Vagina (tissue), 2 donors: ENCODE measurements around the gene TJP2. TPM values are rescaled to one million over a fixed set of nuclear protein-coding genes. Genes with fewer than 3 reads are reported as not detected.

ENCODE experiments used
- DNase-seq, 2 donors: peaks; one replicate each; pipeline ENCODE4 v3.0.0-alpha.2; 2017; ENCODE audit errors: extremely low spot score in 2 of 2
- H3K27ac ChIP-seq: fragments of 200-600 bp; sonication (generic); one replicate; pipeline ENCODE4 v1.5.1; 2019
- H3K27me3 ChIP-seq: fragments of 200-600 bp; sonication (generic); one replicate; pipeline ENCODE4 v1.5.1; 2019
- H3K36me3 ChIP-seq, 2 donors: fragments of 200-600 bp; sonication (generic); one replicate each; pipeline ENCODE4 v1.5.1; 2017 to 2019
- H3K4me1 ChIP-seq: fragments of 200-600 bp; sonication (generic); one replicate; pipeline ENCODE4 v1.5.1; 2019
- H3K4me3 ChIP-seq, 2 donors: fragments of 200-600 bp; sonication (generic); 1 replicate in 1 of 2; 2 replicates in 1 of 2; pipeline ENCODE4 v1.5.1; 2016 to 2019
- H3K9me3 ChIP-seq: fragments of 200-600 bp; sonication (generic); one replicate; pipeline ENCODE4 v1.5.1; 2019
- CTCF ChIP-seq, 3 experiments: fragments of 450-650 bp in 2 of 3; fragments of 200-600 bp in 1 of 3; sonication (generic) in 1 of 3; IDR thresholded peaks; one replicate each; pipeline ENCODE4 v1.5.1; 2017 to 2019; ENCODE audit warnings: antibody characterized with exemption in 3 of 3, mild to moderate bottlenecking in 2 of 3, moderate library complexity in 2 of 3
- POLR2A ChIP-seq, 2 donors: fragments of 450-650 bp; IDR thresholded peaks; one replicate each; pipeline ENCODE4 v1.6.1; 2017; ENCODE audit warnings: antibody characterized with exemption in 2 of 2, mild to moderate bottlenecking in 2 of 2, moderate library complexity in 2 of 2
- POLR2AphosphoS5 ChIP-seq, 2 donors: sonication (generic); formaldehyde crosslinking; IDR thresholded peaks; one replicate each; pipeline ENCODE4 v1.9.0; 2017; ENCODE audit warnings: antibody characterized with exemption in 2 of 2, mild to moderate bottlenecking in 2 of 2, low read depth in 1 of 2; ENCODE audit not compliant: insufficient read depth in 1 of 2
- intact Hi-C: fragments of 100-400 bp; cut with DNase I; formaldehyde crosslinking; loops from one replicate; pipeline ENCODE4 v1.15.1; 2023
- total RNA-seq: library from RNA; depleted of rRNA; stranded (reverse); fragments of >200 nt; gene quantifications from one replicate; pipeline ENCODE4 v1.2.3, GENCODE V29; 2016

The TJP2 gene
- total RNA-seq, 1 donor from 2014 or later = 68.3 TPM

GRCh38 chr9:69317894-69318293, 143.8 kb downstream of the TJP2 start:
- H3K27ac ChIP-seq = no peak overlapping the region
- H3K27me3 ChIP-seq = no peaks in the 10 kb centered on the region
- intact Hi-C loops = no loop called here
- TF ChIP-seq POLR2AphosphoS5 (IDR thresholded peaks at IDR 0.05; ENCODE audit: insufficient read depth in 1 of 2, low read depth in 1 of 2) = no peak
- no peak for TF ChIP-seq POLR2A (IDR thresholded peaks at IDR 0.05)
- no peak for TF ChIP-seq CTCF (IDR thresholded peaks at IDR 0.05)
- no peak for DNase-seq
- H3K9me3 ChIP-seq = no peaks in the 10 kb centered on the region
- H3K36me3 ChIP-seq = no peaks in the 10 kb centered on the region
- no peaks in the 10 kb centered on the region for H3K4me1 ChIP-seq
- H3K4me3 ChIP-seq = no peak overlapping the region

- H3K36me3 ChIP-seq = no peaks in the 10 kb centered on the region
- H3K9me3 ChIP-seq = no peaks in the 10 kb centered on the region
- H3K27ac ChIP-seq = no peak overlapping the region
- H3K4me3 ChIP-seq = no peak overlapping the region
- no peak for DNase-seq
- H3K27me3 ChIP-seq = no peaks in the 10 kb centered on the region
- no peak for TF ChIP-seq POLR2AphosphoS5 (IDR thresholded peaks at IDR 0.05; ENCODE audit: insufficient read depth in 1 of 2, low read depth in 1 of 2)
- TF ChIP-seq CTCF (IDR thresholded peaks at IDR 0.05) = no peak
- TF ChIP-seq POLR2A (IDR thresholded peaks at IDR 0.05) = no peak
- no peaks in the 10 kb centered on the region for H3K4me1 ChIP-seq
- intact Hi-C loops = no loop called here
Measured at GRCh38 chr9:69319324-69320025, 145.4 kb downstream of the TJP2 start.

GRCh38 chr9:69322256-69322655, 148.2 kb downstream of the TJP2 start:
- H3K9me3 ChIP-seq = no peaks in the 10 kb centered on the region
- intact Hi-C loops = no loop called here
- no peaks in the 10 kb centered on the region for H3K36me3 ChIP-seq
- no peaks in the 10 kb centered on the region for H3K27me3 ChIP-seq
- H3K4me1 ChIP-seq = peaks cover 9% of the 10 kb centered on the region
- DNase-seq = no peak
- no peak overlapping the region for H3K27ac ChIP-seq
- H3K4me3 ChIP-seq = no peak overlapping the region
- TF ChIP-seq CTCF (IDR thresholded peaks at IDR 0.05) (no peak), POLR2A (IDR thresholded peaks at IDR 0.05) (no peak), POLR2AphosphoS5 (IDR thresholded peaks at IDR 0.05; ENCODE audit: insufficient read depth in 1 of 2, low read depth in 1 of 2) (no peak)

GRCh38 chr9:69323861-69324260, 149.8 kb downstream of the TJP2 start:
- no peaks in the 10 kb centered on the region for H3K36me3 ChIP-seq
- no peak for TF ChIP-seq CTCF (IDR thresholded peaks at IDR 0.05)
- TF ChIP-seq POLR2AphosphoS5 (IDR thresholded peaks at IDR 0.05; ENCODE audit: insufficient read depth in 1 of 2, low read depth in 1 of 2) = no peak
- no peak for TF ChIP-seq POLR2A (IDR thresholded peaks at IDR 0.05)
- no peak for DNase-seq
- peaks cover 9% of the 10 kb centered on the region for H3K4me1 ChIP-seq
- no peak overlapping the region for H3K4me3 ChIP-seq
- no peaks in the 10 kb centered on the region for H3K27me3 ChIP-seq
- no peaks in the 10 kb centered on the region for H3K9me3 ChIP-seq
- no peak overlapping the region for H3K27ac ChIP-seq
- intact Hi-C loops = no loop called here

Other genes starting within 250 kb of the TJP2 start
- gene PRKACG, start 160.2 kb upstream of the TJP2 start, total RNA-seq = not detected
- gene FXN, start 138.5 kb upstream of the TJP2 start, total RNA-seq = 11.8 TPM
- gene ENTREP1, start 150.9 kb downstream of the TJP2 start, total RNA-seq = 12.5 TPM